Glomerular visceral epithelial cell (primary cell): ENCODE results near the gene EPB41L3.
"Not testable (repeated sequence)": the region's sequence is repeated elsewhere in the genome, so short reads cannot be mapped to it uniquely, and the experiment has no call there.

Source experiments
- DNase-seq: peaks from one replicate; pipeline ENCODE4 v3.0.0-alpha.2; 2016; ENCODE audit errors: extremely low spot score

EPB41L3 gene

DNA sequence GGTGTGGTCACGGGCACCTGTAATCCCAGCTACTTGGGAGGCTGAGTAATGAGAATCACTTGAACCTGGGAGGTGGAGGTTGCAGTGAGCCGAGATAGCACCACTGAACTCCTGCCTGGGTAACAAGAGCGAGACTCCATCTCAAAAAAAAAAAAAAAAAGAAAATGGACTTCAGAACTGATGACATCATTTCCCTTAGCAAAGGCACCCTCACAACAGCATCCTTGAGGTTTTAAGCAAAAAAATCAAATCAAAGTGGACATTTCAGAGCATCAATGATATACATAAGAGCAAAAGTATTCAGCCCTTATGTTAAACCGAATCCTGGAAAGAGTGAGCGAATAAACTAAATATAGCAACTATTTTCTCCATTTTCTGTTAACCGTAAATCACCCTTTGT lies 45.3 kb downstream of the EPB41L3 start:
- DNase-seq = no peak

DNA sequence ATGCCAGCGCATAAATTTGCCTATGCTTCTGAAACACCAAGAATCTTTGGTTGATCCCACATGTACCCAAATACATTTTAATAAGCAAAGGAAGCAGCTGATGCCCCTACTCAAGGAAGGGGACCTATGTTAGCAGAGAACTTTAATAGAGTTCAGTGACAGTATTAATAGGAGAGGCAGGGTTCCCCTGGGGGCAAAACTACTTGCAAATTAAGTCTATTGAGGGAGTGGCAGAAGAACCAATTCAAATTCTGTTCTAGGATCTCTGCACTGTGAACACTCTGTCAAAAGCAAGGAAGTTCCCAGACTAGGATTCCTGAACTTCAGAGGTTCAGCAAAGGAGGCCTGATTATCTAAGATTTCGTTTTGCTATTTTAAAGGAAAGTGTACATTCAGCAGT lies 47.5 kb downstream of the EPB41L3 start:
- DNase-seq = no peak

- DNase-seq = no peak
Observed at GRCh38 chr18:5490753-5491480, 52.9 kb downstream of the EPB41L3 start.

GRCh38 chr18:5488844-5489243 lies 55.0 kb downstream of the EPB41L3 start:
- DNase-seq = no peak

DNA sequence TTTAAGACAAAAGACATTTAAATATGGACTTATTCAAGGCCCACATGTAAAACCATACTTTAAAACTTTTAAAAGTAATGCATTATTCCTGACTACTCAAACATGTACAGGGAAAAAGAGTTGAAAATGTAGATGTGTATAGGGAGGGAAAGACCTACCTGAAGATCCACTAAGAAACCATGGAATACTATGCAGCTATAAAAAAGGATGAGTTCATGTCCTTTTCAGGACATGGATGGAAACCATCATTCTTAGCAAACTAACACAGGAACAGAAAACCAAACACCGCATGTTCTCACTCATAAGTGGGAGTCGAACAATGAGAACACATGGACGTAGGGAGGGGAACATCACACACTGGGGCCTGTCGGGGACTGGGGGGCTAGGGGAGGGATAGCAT lies 55.8 kb downstream of the EPB41L3 start:
- DNase-seq = not testable (repeated sequence)

- DNase-seq = no peak
Observed at GRCh38 chr18:5484526-5484925, 59.3 kb downstream of the EPB41L3 start.

DNA sequence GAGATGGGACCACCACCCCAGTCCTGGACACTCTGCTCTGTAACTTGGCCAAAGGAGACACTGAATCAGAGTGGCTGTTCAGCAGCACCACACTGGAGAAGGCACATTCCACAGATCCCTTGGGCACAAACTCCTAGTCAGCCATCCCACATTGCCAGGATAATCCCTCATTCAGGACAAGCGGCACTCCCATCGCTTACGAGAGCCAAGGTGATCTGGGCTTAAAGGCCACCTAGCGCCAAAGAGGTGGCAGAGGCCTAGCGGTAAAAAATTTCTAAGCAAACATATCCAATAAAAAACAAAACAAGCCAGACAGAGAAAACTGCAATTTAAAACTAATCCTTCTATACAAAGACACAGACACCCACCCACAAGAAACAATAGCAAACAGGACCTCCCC lies 62.2 kb downstream of the EPB41L3 start:
- DNase-seq = no peak

DNA sequence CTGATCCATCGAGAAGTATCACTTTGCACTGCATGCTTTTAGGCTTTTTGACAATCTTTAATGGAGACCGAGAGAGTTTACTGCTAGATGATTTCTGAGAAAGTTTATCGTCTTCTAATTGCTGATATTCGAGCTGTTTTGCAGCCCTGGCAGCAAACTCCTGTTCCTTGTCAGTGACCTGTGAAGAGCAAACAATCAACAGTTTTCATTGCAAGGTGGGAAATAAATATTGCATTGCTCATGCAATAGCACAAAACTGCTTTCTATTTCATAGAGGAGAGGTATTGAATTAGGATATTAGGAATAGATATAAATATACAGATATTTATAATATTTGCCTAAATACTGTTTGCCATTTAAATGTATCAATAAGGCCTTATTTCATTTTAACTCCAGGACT lies 65.5 kb downstream of the EPB41L3 start:
- DNase-seq = no peak

GRCh38 chr18:5476961-5477800 lies 66.6 kb downstream of the EPB41L3 start:
- no peak for DNase-seq

DNA sequence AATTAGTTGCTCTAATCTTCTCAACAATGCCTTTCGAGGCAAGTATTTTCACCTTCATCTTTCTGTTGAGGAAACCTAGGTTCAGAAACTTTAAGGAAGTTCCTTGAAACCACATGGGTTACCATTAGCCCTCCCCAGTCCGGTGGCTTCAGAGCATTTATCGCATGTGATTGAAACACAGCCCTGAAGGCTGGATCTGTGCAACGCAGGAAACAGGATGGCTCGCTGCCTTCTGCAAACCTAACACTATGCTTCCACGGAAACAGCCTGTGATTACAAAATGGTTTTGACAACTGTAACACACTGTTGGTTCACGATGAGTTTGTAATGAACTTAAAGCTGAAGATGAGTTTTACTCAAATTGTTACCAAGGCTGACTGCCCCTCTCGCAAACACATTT lies 68.5 kb downstream of the EPB41L3 start:
- no peak for DNase-seq

DNA sequence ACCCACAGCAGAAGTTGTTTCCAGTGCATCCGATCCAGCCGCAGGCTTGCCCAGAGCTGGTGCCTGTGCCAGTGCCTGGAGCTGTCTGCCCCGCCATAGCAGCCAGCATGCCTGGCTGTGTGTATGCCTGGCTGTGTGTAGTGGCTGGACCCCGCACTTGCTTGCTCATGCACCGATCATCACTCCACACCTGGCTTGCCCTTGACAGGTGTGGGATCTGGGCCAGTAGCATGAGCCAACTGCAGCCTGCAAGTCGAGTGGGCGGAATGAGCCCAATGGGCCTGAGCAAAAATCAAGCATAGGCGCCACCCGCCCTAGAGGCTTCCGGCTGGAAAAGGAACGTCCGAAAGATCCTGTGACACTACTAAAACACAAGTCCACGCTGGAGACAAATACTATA lies 74.5 kb downstream of the EPB41L3 start:
- DNase-seq = no peak

GRCh38 chr18:5468394-5468793 lies 75.4 kb downstream of the EPB41L3 start:
- DNase-seq = no peak

DNA sequence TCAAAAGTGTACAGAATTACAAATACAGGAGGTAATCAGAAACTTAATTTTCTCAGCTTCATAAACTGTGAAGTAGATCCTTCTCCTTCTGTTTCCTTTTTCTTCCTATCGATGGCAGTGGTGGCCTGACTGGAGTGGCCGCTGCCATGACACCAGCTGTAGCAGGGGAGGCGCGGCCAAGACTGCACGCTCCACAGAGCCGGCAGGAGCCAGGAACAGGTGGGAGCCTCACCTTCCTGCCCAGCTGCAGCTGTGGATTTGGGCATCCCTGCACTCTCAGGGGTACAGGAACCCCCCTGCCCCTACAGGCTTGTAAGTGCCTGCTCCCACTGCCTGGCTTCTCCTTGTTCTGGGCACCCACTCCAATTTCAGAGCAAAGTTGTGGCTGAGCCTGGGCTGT lies 76.1 kb downstream of the EPB41L3 start:
- DNase-seq = no peak

DNA sequence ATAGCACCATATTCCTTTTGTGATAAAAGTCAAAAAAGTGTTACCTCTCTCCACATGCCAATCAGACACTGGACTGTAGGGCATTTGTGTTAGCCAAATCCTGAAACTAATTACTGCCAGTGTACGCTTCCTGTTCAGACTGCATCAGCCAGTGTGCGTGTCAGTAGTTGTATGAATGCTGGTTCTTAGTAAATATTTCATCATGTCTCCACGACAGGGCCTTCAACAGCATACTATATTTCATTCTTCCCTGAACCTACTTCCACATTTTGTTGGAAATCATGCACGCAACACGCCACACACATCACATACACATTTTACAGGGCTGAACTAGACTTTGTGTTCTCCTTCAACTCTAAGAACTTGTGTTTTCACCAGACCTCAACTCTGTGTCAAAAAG lies 77.5 kb downstream of the EPB41L3 start:
- DNase-seq = no peak

GRCh38 chr18:5464251-5464650 lies 79.5 kb downstream of the EPB41L3 start:
- no peak for DNase-seq

- peak; percentile 17 for DNase-seq
Observed at GRCh38 chr18:5463831-5464230, 80.0 kb downstream of the EPB41L3 start.

GRCh38 chr18:5463390-5463789 lies 80.4 kb downstream of the EPB41L3 start:
- peak; percentile 95 for DNase-seq

DNA sequence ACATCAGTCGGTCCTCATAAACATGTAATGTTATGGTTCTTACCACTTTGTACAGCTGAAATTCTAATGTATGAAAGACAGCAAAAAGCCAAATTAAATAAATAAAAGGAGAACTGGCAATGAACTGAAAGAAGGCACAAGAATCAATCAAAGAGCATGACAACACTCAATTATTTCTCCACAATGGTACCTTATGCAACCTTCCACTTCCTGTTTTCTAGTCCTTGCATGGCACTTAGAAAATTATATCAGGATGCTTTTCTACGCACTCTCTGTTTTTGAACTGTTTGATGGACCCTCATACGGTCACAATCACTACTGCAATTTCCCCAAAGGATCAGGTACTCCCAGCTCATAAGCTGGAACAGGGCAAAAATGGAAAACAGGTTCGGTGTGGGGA lies 81.6 kb downstream of the EPB41L3 start:
- DNase-seq = no peak

DNA sequence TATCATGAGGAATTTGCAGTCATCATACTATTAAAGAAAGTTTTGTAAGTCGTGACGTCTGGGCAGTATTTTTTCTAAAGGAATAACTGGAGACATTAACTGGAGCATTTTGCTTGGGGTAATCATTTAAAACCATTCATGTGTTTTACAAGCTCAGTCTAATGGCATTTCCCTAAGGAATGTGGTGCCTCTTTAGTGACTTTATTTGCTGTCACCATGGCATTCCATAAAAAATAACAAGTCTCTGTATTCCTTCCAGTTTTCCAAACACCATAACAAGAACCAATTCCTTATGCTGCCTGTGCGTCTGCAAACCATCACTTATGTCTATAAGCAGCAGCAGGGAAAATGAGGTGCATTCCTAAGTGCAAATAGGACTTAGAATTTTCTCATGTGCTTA lies 82.8 kb downstream of the EPB41L3 start:
- peak; percentile 53 for DNase-seq

- DNase-seq = no peak
Observed at GRCh38 chr18:5457462-5457957, 86.3 kb downstream of the EPB41L3 start.

GRCh38 chr18:5456577-5457461 lies 87.0 kb downstream of the EPB41L3 start:
- DNase-seq = peak; percentile 35

DNA sequence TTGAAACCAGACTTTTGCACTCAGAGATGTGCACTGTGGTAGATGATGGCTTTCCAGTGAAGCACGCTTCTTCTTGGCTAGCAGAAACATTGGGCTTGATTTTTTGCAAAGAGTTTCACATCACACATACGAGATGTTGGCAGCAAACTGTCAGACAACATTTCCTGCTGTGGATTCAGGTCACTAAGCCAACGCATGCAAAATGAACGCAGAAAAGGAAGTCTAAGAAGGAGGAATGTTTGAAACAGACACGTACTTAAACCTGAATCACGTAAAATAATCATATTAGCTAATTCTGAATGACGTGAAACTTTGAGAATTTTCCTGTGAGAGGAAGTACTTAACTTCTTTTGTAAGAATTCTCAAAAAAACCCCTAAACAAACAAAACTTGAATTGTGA lies 88.1 kb downstream of the EPB41L3 start:
- DNase-seq = no peak
